Hypothalamus (tissue), 51 donors: ENCODE measurements around the gene MSH5.

Experiments
- DNase-seq, 51 donors: peaks; one replicate each; lab custom pipeline; 2025; lab: John Stamatoyannopoulos, UW

Gene MSH5

GRCh38 chr6:31711233-31711632 lies 28.6 kb upstream of the MSH5 start:
- DNase-seq = no peak

- no peak for DNase-seq
Measured at GRCh38 chr6:31712296-31712695, 27.5 kb upstream of the MSH5 start.

- DNase-seq = no peak
Measured at GRCh38 chr6:31713465-31713864, 26.3 kb upstream of the MSH5 start.

GRCh38 chr6:31713991-31714684 lies 25.7 kb upstream of the MSH5 start:
- DNase-seq = peak in 1 of 51 donors; percentile 45

GRCh38 chr6:31715022-31715958 lies 24.5 kb upstream of the MSH5 start, which contains the start of gene LY6G6D:
TSS of gene LY6G6D (plus strand) at chr6:31715348. CDS start at chr6:31715356, 8 bp downstream.
- no peak for DNase-seq

- DNase-seq = peak in 1 of 51 donors; percentile 33
Measured at GRCh38 chr6:31717499-31718222, 22.1 kb upstream of the MSH5 start.

GRCh38 chr6:31718265-31718664 lies 21.5 kb upstream of the MSH5 start:
- DNase-seq = no peak

GRCh38 chr6:31719001-31719400 lies 20.8 kb upstream of the MSH5 start:
- no peak for DNase-seq

- DNase-seq = no peak
Measured at GRCh38 chr6:31720196-31720770, 19.5 kb upstream of the MSH5 start.

GRCh38 chr6:31721351-31722020 lies 18.3 kb upstream of the MSH5 start, which contains the start of gene LY6G6C:
TSS of gene LY6G6C (minus strand) at chr6:31721746. CDS start at chr6:31721679, 67 bp downstream.
- no peak for DNase-seq

GRCh38 chr6:31722173-31722572 lies 17.6 kb upstream of the MSH5 start:
- DNase-seq = no peak

- no peak for DNase-seq
Measured at GRCh38 chr6:31723245-31723979, 16.4 kb upstream of the MSH5 start, which contains the start of gene MPIG6B. TSS of gene MPIG6B (plus strand) at chr6:31723373. CDS start at chr6:31723384, 11 bp downstream.

- no peak for DNase-seq
Measured at GRCh38 chr6:31723980-31724691, 15.7 kb upstream of the MSH5 start.

GRCh38 chr6:31725502-31726350 lies 14.1 kb upstream of the MSH5 start:
- DNase-seq = peak in 1 of 51 donors; percentile 9

GRCh38 chr6:31727034-31727716 lies 12.6 kb upstream of the MSH5 start:
- no peak for DNase-seq

- no peak for DNase-seq
Measured at GRCh38 chr6:31727717-31728671, 11.8 kb upstream of the MSH5 start.
